Activated CD4-positive, alpha-beta memory T cell treated with anti-CD3 and anti-CD28 coated beads for 36 hours (primary cell): Measurements from ENCODE around the gene ST3GAL3. TPM values are rescaled to one million over a fixed set of nuclear protein-coding genes. Genes with fewer than 3 reads are reported as not detected.

ENCODE experiments used
- CTCF ChIA-PET: fragments of 350-600 bp; sonication (Branson Sonifier 250); formaldehyde crosslinking; loops from one replicate; lab custom pipeline; 2021; ENCODE audit warnings: antibody characterized with exemption, inconsistent platforms; lab: Charles Lee
- POLR2A ChIA-PET: fragments of 350-600 bp; sonication (Branson Sonifier 250); formaldehyde crosslinking; loops from one replicate; lab custom pipeline; 2021; ENCODE audit warnings: antibody characterized with exemption; lab: Charles Lee
- DNase-seq: peaks from one replicate; pipeline ENCODE4 v3.0.0-alpha.2; 2020
- H3K27ac Mint-ChIP-seq: one replicate; pipeline ENCODE4 v1.8.0; 2021; ENCODE audit warnings: mixed read lengths
- H3K27me3 Mint-ChIP-seq: one replicate; pipeline ENCODE4 v1.8.0; 2021; ENCODE audit warnings: mixed read lengths
- H3K36me3 Mint-ChIP-seq: one replicate; pipeline ENCODE4 v1.8.0; 2021; ENCODE audit warnings: mixed read lengths
- H3K4me1 Mint-ChIP-seq: one replicate; pipeline ENCODE4 v1.8.0; 2021; ENCODE audit warnings: low read depth, mixed read lengths
- H3K4me3 Mint-ChIP-seq: one replicate; pipeline ENCODE4 v1.8.0; 2021; ENCODE audit warnings: mild to moderate bottlenecking, mixed read lengths
- H3K9me3 Mint-ChIP-seq: one replicate; pipeline ENCODE4 v1.8.0; 2021; ENCODE audit warnings: mixed read lengths
- intact Hi-C: fragments of 100-400 bp; cut with micrococcal nuclease; formaldehyde crosslinking; loops from one replicate; pipeline ENCODE4 v1.15.1; 2023
- total RNA-seq, 2 experiments: library from RNA; stranded (reverse); gene quantifications; one replicate each; pipeline ENCODE4 v1.2.3, GENCODE V29; 2021

The ST3GAL3 gene
- total RNA-seq, 2 experiments from 2014 or later = 14.7 to 16.0 TPM

DNA sequence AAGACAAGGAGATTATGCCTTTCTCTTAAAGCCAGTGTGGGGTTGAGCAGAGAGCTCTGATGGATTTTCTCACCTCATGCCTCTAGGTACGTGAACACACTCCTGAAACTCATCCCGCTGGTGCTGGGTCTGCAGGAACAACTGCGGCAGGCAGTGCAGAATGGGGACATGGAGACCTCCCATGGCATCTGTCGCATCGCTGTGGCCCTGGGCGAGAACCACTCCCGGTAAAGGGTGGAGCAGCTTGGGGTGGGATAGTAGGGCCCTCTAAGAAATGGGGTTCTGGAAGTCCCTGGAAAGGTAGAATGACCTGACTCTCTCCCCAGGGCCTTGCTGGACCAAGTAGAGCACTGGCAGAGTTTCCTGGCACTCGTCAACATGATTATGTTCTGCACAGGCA lies 248.9 kb downstream of the ST3GAL3 start:
- intact Hi-C loops = no loop called here
- Mint-ChIP-seq H3K27me3 (no peaks in the 10 kb centered on the region), H3K9me3 (no peaks in the 10 kb centered on the region), H3K27ac (no peak overlapping the region), H3K4me1 (peaks cover 2% of the 10 kb centered on the region), H3K36me3 (peaks cover 2% of the 10 kb centered on the region), H3K4me3 (no peak overlapping the region)
- CTCF ChIA-PET = interaction anchor here (2.7 kb wide), 1 partner anchor 22 kb away, joined by 14 read pairs; the partner anchor contains the start of gene ARTN
- POLR2A ChIA-PET = no interaction called here
- DNase-seq = no peak

DNA sequence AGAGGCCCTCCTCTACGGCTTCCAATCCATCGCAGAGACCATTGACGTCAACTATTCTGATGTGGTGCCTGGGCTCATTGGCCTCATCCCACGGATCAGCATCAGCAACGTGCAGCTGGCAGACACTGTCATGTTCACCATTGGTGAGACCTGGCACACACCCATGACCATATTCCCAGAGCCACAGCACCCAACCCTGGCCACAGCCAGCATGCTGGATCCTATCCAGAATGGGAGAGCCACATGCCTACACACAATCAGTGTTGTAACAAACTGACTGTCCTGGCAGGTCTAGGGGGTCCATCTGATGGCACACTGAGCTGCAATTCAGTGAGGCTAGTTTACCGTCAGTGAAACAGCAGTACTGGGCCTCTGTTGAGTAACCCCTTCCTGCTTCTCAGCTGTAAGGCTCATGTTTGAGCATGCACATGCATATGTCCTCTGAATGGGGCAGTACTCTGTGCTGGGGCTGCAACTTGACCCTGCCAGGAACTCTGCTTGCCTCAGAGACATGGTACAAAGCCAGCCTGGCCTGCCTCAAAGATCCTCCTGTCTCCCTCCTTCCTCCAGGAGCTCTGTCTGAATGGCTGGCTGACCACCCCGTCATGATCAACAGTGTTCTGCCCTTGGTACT lies 250.2 kb downstream of the ST3GAL3 start:
- POLR2A ChIA-PET = no interaction called here
- H3K4me1 Mint-ChIP-seq = no peaks in the 10 kb centered on the region
- H3K36me3 Mint-ChIP-seq = peaks cover 6% of the 10 kb centered on the region
- CTCF ChIA-PET = interaction anchor here (1.9 to 2.7 kb wide), 2 partner anchors 23 kb away, joined by 9 to 14 read pairs; partner anchors contain the start of gene ARTN
- H3K27ac Mint-ChIP-seq = no peak overlapping the region
- H3K27me3 Mint-ChIP-seq = no peaks in the 10 kb centered on the region
- DNase-seq = no peak
- intact Hi-C loops = no loop called here
- no peaks in the 10 kb centered on the region for H3K9me3 Mint-ChIP-seq
- no peak overlapping the region for H3K4me3 Mint-ChIP-seq

DNA sequence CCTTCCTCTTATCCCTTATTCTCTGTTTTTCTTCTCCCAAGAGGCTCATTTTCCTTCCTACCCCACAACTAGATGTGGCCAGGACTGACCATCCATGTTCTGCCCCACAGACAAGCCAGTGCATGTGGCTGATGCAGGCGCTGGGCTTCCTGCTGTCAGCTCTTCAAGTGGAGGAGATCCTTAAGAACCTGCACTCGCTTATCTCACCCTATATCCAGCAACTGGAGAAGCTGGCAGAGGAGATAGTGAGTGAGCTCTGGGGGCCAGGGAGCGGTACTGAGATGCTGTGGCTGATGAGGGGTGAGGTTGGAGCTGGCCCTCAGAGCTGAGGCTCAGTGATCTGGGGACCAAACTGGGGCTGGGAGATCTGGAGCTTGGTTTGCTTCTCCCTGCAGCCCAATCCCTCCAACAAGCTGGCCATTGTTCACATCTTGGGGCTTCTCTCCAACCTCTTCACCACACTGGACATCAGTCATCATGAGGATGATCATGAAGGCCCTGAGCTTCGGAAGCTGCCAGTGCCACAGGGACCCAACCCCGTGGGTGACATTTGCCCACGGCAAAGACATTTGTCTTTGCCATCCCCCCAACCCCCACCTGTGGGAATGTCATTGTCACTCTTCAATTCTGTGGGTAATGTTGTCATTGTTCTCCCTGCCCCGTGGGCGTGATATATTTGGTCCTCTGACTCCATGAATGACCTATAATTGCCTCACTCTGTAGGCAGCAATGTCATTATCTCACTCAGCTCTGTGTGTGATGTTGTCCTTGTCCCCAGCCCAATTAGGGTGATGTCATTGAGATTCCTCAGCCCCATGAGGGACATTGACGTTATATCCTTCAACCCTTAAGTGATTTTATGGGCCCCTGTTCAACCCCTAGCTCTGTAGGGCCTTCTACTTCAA lies 251.3 kb downstream of the ST3GAL3 start:
- ChIA-PET POLR2A (interaction anchor here (1.8 kb wide), 1 partner anchor 8 kb away, joined by 5 read pairs; no protein-coding TSS in a partner anchor), CTCF (interaction anchor here (1.9 kb wide), 1 partner anchor 24 kb away, joined by 9 read pairs; no protein-coding TSS in a partner anchor)
- Mint-ChIP-seq H3K27me3 (no peaks in the 10 kb centered on the region), H3K4me1 (no peaks in the 10 kb centered on the region), H3K4me3 (no peak overlapping the region), H3K9me3 (no peaks in the 10 kb centered on the region), H3K27ac (no peak overlapping the region), H3K36me3 (peaks cover 6% of the 10 kb centered on the region)
- intact Hi-C loops = no loop called here
- DNase-seq = no peak

DNA sequence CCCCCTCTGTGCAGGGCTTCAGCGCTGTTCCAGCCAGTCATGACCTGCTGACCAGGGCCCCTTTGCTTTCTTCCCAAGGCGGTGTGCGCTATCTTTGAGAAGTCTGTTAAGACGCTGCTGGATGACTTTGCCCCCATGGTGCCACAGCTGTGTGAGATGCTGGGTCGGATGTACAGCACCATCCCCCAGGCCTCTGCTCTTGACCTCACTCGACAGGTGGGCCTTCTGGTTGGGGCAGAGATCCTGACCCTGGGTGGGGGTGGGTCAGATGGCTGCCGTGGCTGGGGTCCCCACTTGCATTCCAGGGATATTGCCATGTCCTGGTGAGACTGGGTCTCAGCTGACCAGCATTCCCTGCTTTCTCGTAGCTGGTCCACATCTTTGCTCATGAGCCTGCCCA lies 253.5 kb downstream of the ST3GAL3 start:
- intact Hi-C loops = no loop called here
- Mint-ChIP-seq H3K27me3 (no peaks in the 10 kb centered on the region), H3K27ac (no peak overlapping the region), H3K9me3 (no peaks in the 10 kb centered on the region), H3K4me1 (no peaks in the 10 kb centered on the region), H3K4me3 (no peak overlapping the region), H3K36me3 (peaks cover 6% of the 10 kb centered on the region)
- CTCF ChIA-PET = no interaction called here
- DNase-seq = no peak
- POLR2A ChIA-PET = no interaction called here

DNA sequence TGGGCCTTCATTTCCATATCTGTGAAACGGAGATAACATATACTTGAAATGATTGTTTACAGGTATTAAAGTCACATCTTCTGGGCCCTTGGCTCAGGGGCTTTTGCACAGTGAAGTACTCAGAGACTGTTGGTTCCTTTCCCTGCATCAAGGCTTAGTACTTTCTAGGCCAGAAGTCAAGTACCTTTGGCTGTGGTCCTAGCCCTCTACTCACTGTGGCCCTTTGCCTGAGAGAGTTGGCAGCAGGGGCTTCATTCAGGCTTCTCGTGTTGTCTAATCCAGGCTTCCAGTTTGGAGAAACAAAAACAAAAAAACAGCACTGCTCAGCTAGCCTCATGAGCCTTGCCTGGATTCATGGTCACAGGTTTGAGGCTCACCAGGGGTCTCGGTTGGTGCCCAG lies 254.4 kb downstream of the ST3GAL3 start:
- no peaks in the 10 kb centered on the region for H3K9me3 Mint-ChIP-seq
- no peak for DNase-seq
- no peak overlapping the region for H3K27ac Mint-ChIP-seq
- intact Hi-C loops = no loop called here
- peaks cover 8% of the 10 kb centered on the region for H3K36me3 Mint-ChIP-seq
- CTCF ChIA-PET = no interaction called here
- POLR2A ChIA-PET = no interaction called here
- no peak overlapping the region for H3K4me3 Mint-ChIP-seq
- no peaks in the 10 kb centered on the region for H3K4me1 Mint-ChIP-seq
- no peaks in the 10 kb centered on the region for H3K27me3 Mint-ChIP-seq

DNA sequence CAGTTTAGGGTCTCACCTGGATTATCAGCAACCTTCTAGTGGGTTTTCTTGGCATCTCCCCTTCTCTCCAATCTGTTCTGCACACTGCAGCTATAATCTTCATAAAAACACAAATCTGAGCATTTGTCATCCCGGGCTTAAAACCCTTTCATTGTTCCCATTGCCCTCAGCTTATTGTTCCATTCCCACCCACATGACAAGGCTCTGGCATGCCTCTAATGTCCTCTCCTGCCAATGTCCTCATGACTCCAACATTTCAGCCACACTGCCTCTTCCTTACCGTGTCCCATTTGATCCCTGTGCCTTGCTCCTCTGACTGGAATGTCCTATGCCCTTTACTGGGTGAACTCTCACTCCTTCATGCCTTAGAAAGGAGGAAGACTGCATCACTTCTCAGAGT lies 255.0 kb downstream of the ST3GAL3 start:
- ChIA-PET POLR2A (no interaction called here), CTCF (no interaction called here)
- no peaks in the 10 kb centered on the region for H3K9me3 Mint-ChIP-seq
- H3K27me3 Mint-ChIP-seq = no peaks in the 10 kb centered on the region
- no peak for DNase-seq
- H3K27ac Mint-ChIP-seq = no peak overlapping the region
- H3K4me3 Mint-ChIP-seq = no peak overlapping the region
- no peaks in the 10 kb centered on the region for H3K4me1 Mint-ChIP-seq
- intact Hi-C loops = no loop called here
- H3K36me3 Mint-ChIP-seq = peaks cover 9% of the 10 kb centered on the region

DNA sequence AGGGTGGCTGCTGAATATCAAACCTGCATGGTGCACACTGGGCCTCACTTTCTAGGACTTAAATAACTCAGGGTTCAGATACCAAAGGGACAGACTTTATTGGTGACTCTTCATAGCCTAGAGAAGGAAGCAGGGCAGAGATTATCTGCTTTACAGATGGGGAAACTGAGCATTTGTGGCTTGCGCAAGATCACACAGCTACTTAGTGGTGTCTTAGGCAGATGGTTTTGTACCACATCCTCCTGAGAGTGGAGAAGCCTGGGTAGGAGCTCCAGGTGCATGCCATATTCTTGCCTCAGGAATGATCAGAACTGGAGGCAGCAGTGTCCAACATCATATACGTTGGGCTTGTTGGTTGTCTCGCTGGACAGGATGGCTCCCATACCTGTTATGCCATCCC lies 255.7 kb downstream of the ST3GAL3 start:
- Mint-ChIP-seq H3K4me3 (no peak overlapping the region), H3K36me3 (peaks cover 9% of the 10 kb centered on the region), H3K27me3 (no peaks in the 10 kb centered on the region), H3K9me3 (no peaks in the 10 kb centered on the region), H3K4me1 (no peaks in the 10 kb centered on the region), H3K27ac (no peak overlapping the region)
- DNase-seq = no peak
- intact Hi-C loops = no loop called here
- CTCF ChIA-PET = interaction anchor here (1.5 kb wide), 1 partner anchor 28 kb away, joined by 4 read pairs; no protein-coding TSS in a partner anchor
- POLR2A ChIA-PET = no interaction called here

DNA sequence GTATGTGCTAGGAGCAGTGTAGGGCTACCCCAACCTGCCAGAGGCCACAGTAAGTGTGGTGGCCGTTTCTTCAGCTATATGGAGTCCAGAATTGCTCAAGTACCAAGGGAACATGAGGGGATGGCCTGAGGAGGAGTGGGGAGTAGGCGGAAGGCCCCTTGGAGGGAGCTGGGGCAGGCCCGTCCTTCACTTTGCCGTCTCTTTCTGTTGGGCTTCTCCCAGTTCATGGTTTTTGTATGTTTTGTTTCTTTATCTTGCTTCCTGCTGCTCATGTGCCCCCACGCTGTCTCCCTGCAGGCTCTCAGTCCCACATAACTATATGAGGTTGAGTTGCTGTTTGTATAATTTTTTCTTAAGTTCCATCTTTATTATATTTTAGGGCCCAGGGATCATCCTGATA lies 256.6 kb downstream of the ST3GAL3 start:
- peaks cover 9% of the 10 kb centered on the region for H3K36me3 Mint-ChIP-seq
- CTCF ChIA-PET = interaction anchor here (1.3 to 1.5 kb wide), 2 partner anchors 11 to 29 kb away, joined by 3 to 4 read pairs; partner anchors contain the start of gene ATP6V0B
- no peaks in the 10 kb centered on the region for H3K4me1 Mint-ChIP-seq
- DNase-seq = no peak
- H3K27ac Mint-ChIP-seq = no peak overlapping the region
- H3K4me3 Mint-ChIP-seq = no peak overlapping the region
- intact Hi-C loops = no loop called here
- no peaks in the 10 kb centered on the region for H3K27me3 Mint-ChIP-seq
- H3K9me3 Mint-ChIP-seq = no peaks in the 10 kb centered on the region
- POLR2A ChIA-PET = no interaction called here

DNA sequence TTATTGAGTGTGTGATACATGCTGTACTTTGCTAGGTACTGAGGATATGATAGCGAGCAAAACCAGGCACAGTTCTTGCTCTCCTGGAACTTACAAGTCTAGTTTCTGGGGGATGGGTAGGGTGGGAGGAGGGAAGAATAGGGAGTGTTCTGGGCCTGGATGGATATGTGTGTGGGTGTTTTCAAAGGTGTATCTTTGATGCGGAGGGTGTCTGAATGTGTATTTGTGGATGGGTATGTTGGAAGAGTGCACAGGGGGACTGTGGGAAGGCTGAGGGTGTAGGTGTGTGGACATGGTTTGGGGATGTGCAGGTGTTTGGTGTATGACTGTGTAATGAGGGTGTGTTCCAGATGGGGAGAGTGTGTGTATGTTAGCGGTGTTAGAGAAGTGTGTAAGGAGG lies 258.0 kb downstream of the ST3GAL3 start:
- peaks cover 9% of the 10 kb centered on the region for H3K36me3 Mint-ChIP-seq
- ChIA-PET POLR2A (no interaction called here), CTCF (no interaction called here)
- intact Hi-C loops = no loop called here
- H3K27ac Mint-ChIP-seq = no peak overlapping the region
- DNase-seq = no peak
- no peak overlapping the region for H3K4me3 Mint-ChIP-seq
- no peaks in the 10 kb centered on the region for H3K27me3 Mint-ChIP-seq
- no peaks in the 10 kb centered on the region for H3K9me3 Mint-ChIP-seq
- H3K4me1 Mint-ChIP-seq = peaks cover 8% of the 10 kb centered on the region

DNA sequence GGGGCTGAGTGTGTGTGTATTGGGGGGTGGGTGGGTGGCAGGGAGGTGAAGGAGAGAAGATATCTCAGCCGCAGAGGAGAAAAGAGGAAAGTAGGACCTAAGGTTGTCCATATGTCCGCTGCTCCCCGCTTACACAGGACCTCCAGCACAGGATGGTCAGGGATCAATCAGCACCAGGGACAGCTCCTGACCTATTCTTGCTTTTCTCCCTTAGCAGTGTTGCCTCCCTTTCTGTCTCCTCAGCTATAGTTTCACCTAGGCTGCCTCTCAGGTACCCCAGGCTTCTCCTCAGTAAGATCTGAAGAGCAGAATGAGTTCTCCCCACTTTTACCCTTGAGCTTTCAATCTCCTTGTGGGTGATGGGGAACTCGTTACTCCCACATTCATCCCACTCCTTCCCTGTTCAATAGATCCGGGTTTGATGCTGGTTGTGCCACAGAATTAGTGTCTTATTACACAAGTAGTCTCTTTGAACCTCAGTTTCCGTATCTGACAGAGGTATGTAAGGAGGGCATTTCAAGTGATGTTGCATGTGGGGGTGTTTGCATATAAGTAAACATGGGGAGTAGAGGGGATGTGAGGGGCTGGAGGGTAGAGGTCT lies 261.1 kb downstream of the ST3GAL3 start:
- CTCF ChIA-PET = interaction anchor here (2.6 kb wide), 1 partner anchor 22 kb away, joined by 12 read pairs; the partner anchor contains the start of gene IPO13
- no peak overlapping the region for H3K4me3 Mint-ChIP-seq
- no peak overlapping the region for H3K27ac Mint-ChIP-seq
- H3K4me1 Mint-ChIP-seq = peaks cover 20% of the 10 kb centered on the region
- no peaks in the 10 kb centered on the region for H3K9me3 Mint-ChIP-seq
- intact Hi-C loops = no loop called here
- peak; percentile 30 for DNase-seq
- H3K27me3 Mint-ChIP-seq = no peaks in the 10 kb centered on the region
- peaks cover 13% of the 10 kb centered on the region for H3K36me3 Mint-ChIP-seq
- POLR2A ChIA-PET = no interaction called here

DNA sequence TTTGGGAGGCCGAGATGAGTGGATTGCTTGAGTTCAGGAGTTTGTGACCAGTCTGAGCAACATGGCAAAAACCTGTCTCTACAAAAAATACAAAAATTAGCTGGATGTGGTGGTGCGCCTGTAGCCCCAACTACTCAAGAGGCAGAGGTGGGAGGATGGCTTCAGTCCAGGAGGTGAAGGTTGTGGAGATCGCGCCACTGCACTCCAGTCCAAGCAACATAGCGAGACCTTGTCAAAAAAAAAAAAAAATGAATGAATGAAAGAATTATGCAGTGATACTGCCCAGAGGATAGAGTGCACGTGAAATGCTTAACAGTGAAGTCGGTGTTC lies 262.0 kb downstream of the ST3GAL3 start:
- no peak for DNase-seq
- no peak overlapping the region for H3K27ac Mint-ChIP-seq
- peak overlapping the region; percentile 95 for H3K4me3 Mint-ChIP-seq
- intact Hi-C loops = loop anchor here (1.0 kb wide), 1 partner anchor 23 kb away; the partner anchor contains the start of gene IPO13
- POLR2A ChIA-PET = interaction anchor here (0.7 to 2.6 kb wide), 2 partner anchors 23 to 35 kb away, joined by 3 to 7 read pairs; partner anchors contain the start of genes ARTN and IPO13
- peaks cover 13% of the 10 kb centered on the region for H3K36me3 Mint-ChIP-seq
- no peaks in the 10 kb centered on the region for H3K9me3 Mint-ChIP-seq
- H3K27me3 Mint-ChIP-seq = no peaks in the 10 kb centered on the region
- H3K4me1 Mint-ChIP-seq = peaks cover 29% of the 10 kb centered on the region
- CTCF ChIA-PET = interaction anchor here (1.0 to 2.6 kb wide), 5 partner anchors 19 to 58 kb away, joined by 3 to 12 read pairs (median 3); partner anchors contain the start of gene IPO13
